Suprapubic skin (tissue), 3 donors: ENCODE data around the gene NBAS.

Source experiments
- POLR2A ChIP-seq, 2 donors: fragments of 450-650 bp; IDR thresholded peaks; one replicate each; pipeline ENCODE4 v1.6.1; 2017; ENCODE audit warnings: antibody characterized with exemption in 2 of 2, mild to moderate bottlenecking in 2 of 2, moderate library complexity in 2 of 2
- TF ChIP-seq, protein P1 (sequence below), 2 donors: fragments of 200-600 bp in 1 of 2; fragments of 450-650 bp in 1 of 2; sonication (generic) in 1 of 2; IDR thresholded peaks; one replicate each; pipeline ENCODE4 v1.5.1; 2016 to 2019; ENCODE audit warnings: antibody characterized with exemption in 2 of 2, mild to moderate bottlenecking in 1 of 2, moderate library complexity in 1 of 2

GRCh38 chr2:15260835-15261234, 300.3 kb downstream of the NBAS start:
- TF ChIP-seq, protein P1, sequence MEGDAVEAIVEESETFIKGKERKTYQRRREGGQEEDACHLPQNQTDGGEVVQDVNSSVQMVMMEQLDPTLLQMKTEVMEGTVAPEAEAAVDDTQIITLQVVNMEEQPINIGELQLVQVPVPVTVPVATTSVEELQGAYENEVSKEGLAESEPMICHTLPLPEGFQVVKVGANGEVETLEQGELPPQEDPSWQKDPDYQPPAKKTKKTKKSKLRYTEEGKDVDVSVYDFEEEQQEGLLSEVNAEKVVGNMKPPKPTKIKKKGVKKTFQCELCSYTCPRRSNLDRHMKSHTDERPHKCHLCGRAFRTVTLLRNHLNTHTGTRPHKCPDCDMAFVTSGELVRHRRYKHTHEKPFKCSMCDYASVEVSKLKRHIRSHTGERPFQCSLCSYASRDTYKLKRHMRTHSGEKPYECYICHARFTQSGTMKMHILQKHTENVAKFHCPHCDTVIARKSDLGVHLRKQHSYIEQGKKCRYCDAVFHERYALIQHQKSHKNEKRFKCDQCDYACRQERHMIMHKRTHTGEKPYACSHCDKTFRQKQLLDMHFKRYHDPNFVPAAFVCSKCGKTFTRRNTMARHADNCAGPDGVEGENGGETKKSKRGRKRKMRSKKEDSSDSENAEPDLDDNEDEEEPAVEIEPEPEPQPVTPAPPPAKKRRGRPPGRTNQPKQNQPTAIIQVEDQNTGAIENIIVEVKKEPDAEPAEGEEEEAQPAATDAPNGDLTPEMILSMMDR (IDR thresholded peaks at IDR 0.05), result no peak
- no peak for TF ChIP-seq POLR2A (IDR thresholded peaks at IDR 0.05)
